HG02884 (cell line): ENCODE results near the gene HADHB.
"Not testable (repeated sequence)": the region's sequence is repeated elsewhere in the genome, so short reads cannot be mapped to it uniquely, and the experiment has no call there.

Experiments
- ATAC-seq: cut with Tn5 transposase; IDR thresholded peaks from one replicate; pipeline ENCODE4 v1.9.1; 2021; ENCODE audit warnings: mild to moderate bottlenecking, moderate library complexity; ENCODE audit not compliant: unreplicated experiment

HADHB gene

DNA sequence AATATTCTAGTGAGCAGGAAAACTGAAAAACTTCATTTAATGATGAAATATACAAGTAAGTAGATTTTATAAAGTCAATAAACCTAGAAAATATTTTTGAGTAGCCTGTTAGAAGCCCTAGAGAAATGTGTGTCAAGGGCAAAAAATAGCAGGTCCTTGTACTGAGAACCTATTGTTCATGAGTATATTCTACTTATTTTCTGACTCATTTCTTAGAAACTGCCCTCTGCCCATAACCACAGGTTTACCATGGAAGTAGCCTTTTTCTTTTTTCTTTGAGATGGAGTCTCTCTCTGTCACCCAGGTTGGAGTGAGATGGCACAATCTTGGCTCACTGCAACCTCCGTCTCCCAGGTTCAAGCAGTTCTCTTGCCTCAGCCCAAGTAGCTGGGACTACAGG lies 81.8 kb downstream of the HADHB start:
- ATAC-seq, result no peak

- no peak for ATAC-seq
These were observed 82.8 kb downstream of the HADHB start for GRCh38 chr2:26327291-26328272.

GRCh38 chr2:26329083-26329482 lies 84.3 kb downstream of the HADHB start:
- ATAC-seq, result not testable (repeated sequence)

DNA sequence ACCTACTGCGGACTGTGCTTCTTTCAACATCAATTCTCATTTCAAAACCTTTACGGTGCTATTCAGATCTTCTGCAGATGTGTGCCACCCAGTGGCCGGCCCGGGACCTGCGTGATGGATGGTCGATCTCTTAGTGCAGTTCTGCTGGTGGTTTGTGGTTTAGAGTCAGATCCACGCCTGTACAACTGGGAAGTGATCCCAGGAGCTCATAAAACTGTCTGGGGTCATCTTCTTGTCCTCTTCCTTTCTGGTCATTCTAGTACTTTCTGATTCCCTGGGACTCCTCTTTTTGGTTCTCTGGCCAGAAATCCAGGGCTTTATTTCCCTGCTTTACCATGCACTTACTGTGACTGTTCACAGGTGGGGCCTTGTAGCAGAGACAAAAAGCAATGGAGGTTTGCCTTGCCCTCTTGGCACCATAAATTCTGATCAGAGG lies 85.4 kb downstream of the HADHB start:
- ATAC-seq, result peak; percentile 63

DNA sequence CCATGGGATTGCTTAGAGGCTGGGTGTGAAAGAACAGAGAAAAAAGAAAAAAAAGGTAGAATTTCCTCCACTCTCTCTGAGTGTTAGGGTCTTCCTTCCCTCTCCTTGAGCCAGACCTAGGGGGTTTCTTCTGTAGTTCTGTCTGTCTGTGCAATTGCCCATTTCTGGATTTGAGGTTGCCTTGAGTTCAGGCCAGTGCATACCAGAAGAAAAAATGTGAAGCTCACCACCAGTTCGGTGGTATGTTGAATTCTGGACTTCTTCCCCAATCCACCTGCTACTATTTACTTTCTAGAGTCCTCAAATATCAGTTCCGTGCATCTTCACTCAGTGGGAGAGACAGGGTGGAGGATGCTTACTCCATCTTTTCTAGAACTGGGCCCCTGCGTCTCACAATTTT lies 85.9 kb downstream of the HADHB start:
- ATAC-seq, result no peak

- not testable (repeated sequence) for ATAC-seq
These were observed 86.6 kb downstream of the HADHB start for GRCh38 chr2:26331321-26331720.

- ATAC-seq, result no peak
These were observed 88.6 kb downstream of the HADHB start for GRCh38 chr2:26333293-26333692.

GRCh38 chr2:26335231-26335630 lies 90.5 kb downstream of the HADHB start:
- ATAC-seq, result no peak

DNA sequence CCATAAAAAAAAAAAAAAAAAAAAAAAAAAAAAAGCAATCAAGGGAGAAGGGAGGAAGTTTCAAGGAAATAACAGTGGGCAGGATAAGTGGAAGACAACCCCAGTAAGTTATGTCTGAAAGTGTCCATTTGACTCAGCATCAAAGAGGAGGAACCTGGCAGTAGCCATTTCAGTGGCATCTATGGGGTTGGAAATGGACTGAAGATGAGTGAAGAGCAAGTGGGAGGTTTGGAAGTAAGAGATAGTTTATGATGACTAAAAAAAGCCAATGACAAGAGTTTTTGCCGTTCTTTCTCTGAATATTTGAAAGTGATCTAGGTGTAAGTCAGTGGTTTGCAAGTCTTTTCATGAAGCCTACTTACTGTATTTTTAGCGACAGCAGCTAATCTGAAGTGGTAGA lies 92.0 kb downstream of the HADHB start:
- no peak for ATAC-seq

- ATAC-seq, result no peak
These were observed 92.6 kb downstream of the HADHB start for GRCh38 chr2:26337298-26337697.
